ENCODE measurements around the gene CPNE6. TPM values are rescaled to one million over a fixed set of nuclear protein-coding genes. Genes with fewer than 3 reads are reported as not detected.

The CPNE6 gene
- total and polyA plus RNA-seq, 2 of the 13 experiments (the other 11 are each of a cell fraction or from before 2014, with no cell fraction given) = not detected

- TF ChIP-seq ZBTB40 (IDR thresholded peaks at IDR 0.05) (no peak), ZBTB40 (CRISPR knock-in tag; IDR thresholded peaks at IDR 0.05) (no peak), GABPA (IDR thresholded peaks at IDR 0.05; ENCODE audit: low read depth, low read length) (no peak), GABPA (CRISPR knock-in tag; IDR thresholded peaks at IDR 0.05; ENCODE audit: low read depth) (no peak), ZNF766 (CRISPR knock-in tag; IDR thresholded peaks at IDR 0.05; ENCODE audit: borderline replicate concordance) (peak; percentile 88; the same call in 1 of the 2 replicates), TOE1 (CRISPR knock-in tag; IDR thresholded peaks at IDR 0.05) (peak; percentile 98), RARA (CRISPR knock-in tag; IDR thresholded peaks at IDR 0.05) (peak; percentile 98), GFI1 (CRISPR knock-in tag; IDR thresholded peaks at IDR 0.05; ENCODE audit: borderline replicate concordance) (no peak), CBX1 (IDR thresholded peaks at IDR 0.05; ENCODE audit: low read depth) (peak; percentile 99), PAXIP1 (CRISPR knock-in tag; conservative IDR thresholded peaks at IDR 0.05) (peak; percentile 98), EZH2 (conservative IDR thresholded peaks at IDR 0.05; ENCODE audit: low read depth, low read length) (no peak), KDM5B (CRISPR knock-in tag; IDR thresholded peaks at IDR 0.05; ENCODE audit: borderline replicate concordance) (peak; percentile 97; the same call in 1 of the 2 replicates), KDM5A (IDR thresholded peaks at IDR 0.05; ENCODE audit: borderline replicate concordance, low read length) (no peak), HCFC1 (IDR thresholded peaks at IDR 0.05; ENCODE audit: low read depth, low read length) (no peak; the same call in none of the 2 replicates), ZNF576 (CRISPR knock-in tag; IDR thresholded peaks at IDR 0.05) (no peak; the same call in 1 of the 2 replicates), CENPX (CRISPR knock-in tag; IDR thresholded peaks at IDR 0.05) (no peak), MED13 (CRISPR knock-in tag; IDR thresholded peaks at IDR 0.05) (no peak; the same call in 1 of the 2 replicates), ZNF367 (CRISPR knock-in tag; IDR thresholded peaks at IDR 0.05; ENCODE audit: borderline replicate concordance) (no peak; the same call in 1 of the 2 replicates)
These were observed 24.1 kb downstream of the CPNE6 start (continued) for GRCh38 chr14:24095271-24096068.

Measured in HepG2 (cell line).